Fibroblast of villous mesenchyme (primary cell): ENCODE data around the gene RBM28. TPM values are rescaled to one million over a fixed set of nuclear protein-coding genes. Genes with fewer than 3 reads are reported as not detected.
"Not testable (repeated sequence)": the region's sequence is repeated elsewhere in the genome, so short reads cannot be mapped to it uniquely, and the experiment has no call there.

Experiments
- DNase-seq: peaks from one replicate; pipeline ENCODE4 v3.0.0-alpha.2; 2010; ENCODE audit warnings: low read depth
- H3K4me3 ChIP-seq: 2 replicates; pipeline ENCODE4 v1.5.1; 2011; ENCODE audit warnings: low read depth, mild to moderate bottlenecking, low read length
- CTCF ChIP-seq: IDR thresholded peaks from 2 replicates; pipeline ENCODE4 v1.5.1; 2012; ENCODE audit warnings: low read depth, mild to moderate bottlenecking, low read length; ENCODE audit not compliant: insufficient read depth
- total RNA-seq: library from RNA; depleted of rRNA; stranded (reverse); fragments of >200 nt; gene quantifications from 2 replicates; pipeline ENCODE4 v1.2.3, GENCODE V29; 2012

RBM28 gene
- total RNA-seq, 1 donor, result 7.3 TPM

DNA sequence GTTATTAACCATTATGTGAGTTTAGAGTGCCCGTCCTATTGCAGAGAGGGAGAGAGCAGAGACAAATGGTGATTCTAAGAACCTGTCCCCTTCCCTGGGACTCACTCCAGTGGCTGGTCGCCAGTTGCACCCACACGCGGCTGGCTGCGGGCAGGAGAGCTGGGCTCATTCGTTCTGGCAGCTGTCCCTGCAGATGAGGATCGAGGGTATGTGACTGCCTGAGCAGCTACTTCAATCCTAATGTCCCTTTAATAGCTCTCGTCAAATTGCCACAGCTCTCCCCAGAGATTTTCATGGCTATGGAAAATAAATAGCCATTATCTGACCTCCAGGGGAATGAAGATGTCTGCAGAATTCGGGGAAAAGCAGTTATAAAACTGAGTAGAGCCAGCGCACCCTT is 41.6 kb downstream of the RBM28 start:
- no peak for TF ChIP-seq CTCF
- no peak overlapping the region for H3K4me3 ChIP-seq
- no peak for DNase-seq

GRCh38 chr7:128299109-128299607 is 44.5 kb downstream of the RBM28 start:
- no peak for TF ChIP-seq CTCF
- no peak overlapping the region for H3K4me3 ChIP-seq
- no peak for DNase-seq

- DNase-seq, result not testable (repeated sequence)
Measured at GRCh38 chr7:128298004-128298403, 45.7 kb downstream of the RBM28 start.

DNA sequence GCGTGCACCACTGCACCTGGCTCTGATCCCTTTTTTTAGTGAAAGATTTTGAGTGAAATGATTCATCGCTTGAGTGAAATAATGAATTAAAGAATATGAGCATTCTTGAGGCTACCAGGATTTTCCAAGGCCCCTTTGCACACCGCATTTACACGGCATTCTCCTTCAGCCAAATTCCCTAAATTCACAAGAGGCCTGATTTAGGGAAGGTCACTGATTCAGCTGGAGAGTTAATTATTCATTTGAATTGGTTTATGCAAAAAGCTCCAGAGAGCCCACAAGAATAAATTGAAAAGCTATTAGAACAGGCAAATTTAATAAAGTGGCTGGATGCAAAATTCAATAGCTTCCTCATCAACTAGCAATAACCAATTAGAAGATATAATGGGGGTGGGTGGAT is 56.2 kb downstream of the RBM28 start:
- DNase-seq, result no peak
- H3K4me3 ChIP-seq, result no peak overlapping the region
- no peak for TF ChIP-seq CTCF

More at GRCh38 chr7:128298004-128298403, 45.7 kb downstream of the RBM28 start:
- not testable (repeated sequence) for H3K4me3 ChIP-seq

- no peak for DNase-seq
- no peak overlapping the region for H3K4me3 ChIP-seq
- TF ChIP-seq CTCF, result no peak
Measured at GRCh38 chr7:128284102-128284501, 59.6 kb downstream of the RBM28 start.

DNA sequence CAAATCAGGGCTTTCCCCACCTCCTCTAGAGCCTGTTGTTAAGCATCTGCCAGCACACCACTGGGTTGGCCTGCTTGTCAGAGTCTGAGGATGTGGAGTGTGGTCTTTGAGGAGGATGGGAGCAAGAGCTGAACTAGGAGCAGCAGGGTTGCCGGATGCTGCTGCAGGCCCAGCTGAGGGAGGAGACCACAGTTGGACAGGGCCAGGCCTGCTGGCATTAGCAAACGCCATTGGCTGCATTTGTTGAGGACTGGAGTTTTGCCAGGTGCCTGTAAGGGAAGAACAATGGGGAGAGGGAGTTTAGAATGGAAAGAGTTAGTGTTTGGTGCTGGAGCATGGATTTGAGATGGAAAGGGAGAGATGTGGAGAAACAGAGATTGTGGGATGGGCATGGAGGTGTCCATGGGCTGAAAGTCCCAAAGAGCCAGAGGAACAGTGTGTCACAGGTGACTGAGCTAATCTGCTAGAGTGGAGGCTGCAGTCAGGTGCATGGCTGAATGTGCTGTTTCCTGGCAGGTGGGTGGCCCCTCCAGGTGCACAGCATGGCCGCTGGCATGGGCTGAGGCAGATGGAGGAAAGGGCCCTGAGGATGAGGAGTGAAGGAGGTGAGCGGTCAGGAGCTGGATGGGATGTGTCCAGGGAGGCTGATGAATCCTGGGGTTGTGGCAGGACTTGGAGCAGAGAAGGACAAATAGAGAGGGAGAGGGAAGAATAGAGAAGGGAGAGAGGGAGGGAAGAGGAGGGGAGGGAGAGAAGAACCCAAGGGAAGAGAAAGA is 61.9 kb downstream of the RBM28 start:
- H3K4me3 ChIP-seq, result no peak overlapping the region
- no peak for DNase-seq
- no peak for TF ChIP-seq CTCF

GRCh38 chr7:128280451-128280850 is 63.3 kb downstream of the RBM28 start:
- peak; percentile 11 for DNase-seq
- H3K4me3 ChIP-seq, result not testable (repeated sequence)

- H3K4me3 ChIP-seq, result no peak overlapping the region
- DNase-seq, result no peak
- no peak for TF ChIP-seq CTCF
Measured at GRCh38 chr7:128279124-128279713, 64.5 kb downstream of the RBM28 start.
